ENCODE data around the gene SP2.
A peak's percentile ranks its signal among the peaks of the same experiment; 100 is the strongest.

The SP2 gene

DNA sequence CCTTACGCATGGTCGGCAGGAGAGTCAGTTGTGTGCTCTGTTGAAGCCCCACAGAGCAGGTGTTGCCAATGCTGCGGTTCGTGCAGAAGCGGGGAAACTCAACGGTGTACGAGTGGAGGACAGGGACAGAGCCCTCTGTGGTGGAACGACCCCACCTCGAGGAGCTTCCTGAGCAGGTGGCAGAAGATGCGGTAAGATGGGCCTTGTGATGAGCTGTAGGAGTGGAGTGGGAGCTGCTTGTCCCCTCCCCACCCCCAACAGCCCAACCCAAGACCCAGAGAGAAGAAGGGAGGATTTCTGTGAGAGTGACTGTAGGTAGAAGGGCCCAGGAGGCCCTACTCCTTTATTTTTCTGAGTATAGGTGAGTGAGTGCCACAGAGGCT, 79.8 kb downstream of the SP2 start:
- DNase-seq (ENCODE audit: low read depth), result no peak

DNA sequence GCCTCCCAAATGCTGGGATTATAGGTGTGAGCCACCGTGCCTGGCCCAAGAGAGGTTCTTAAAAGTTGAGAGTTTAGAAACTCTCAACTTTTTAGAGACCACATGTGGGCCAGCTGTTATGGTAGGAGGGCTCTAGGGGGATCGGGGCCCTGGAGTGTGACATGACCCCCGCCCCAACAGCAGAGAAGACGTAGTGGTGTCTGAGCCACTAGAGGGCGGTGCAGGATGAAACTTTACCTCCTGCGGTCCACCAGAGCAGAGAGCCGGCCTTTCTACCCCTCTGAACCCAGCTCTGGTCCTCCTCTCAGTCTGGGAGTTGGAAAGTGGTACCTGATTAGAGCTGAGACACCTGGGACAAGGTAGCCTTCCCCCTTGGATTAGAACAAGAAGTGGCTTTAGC, 82.3 kb downstream of the SP2 start:
- peak; percentile 20 for DNase-seq (ENCODE audit: low read depth)

Measured in activated T-cell treated with anti-CD3 and anti-CD28 coated beads for 24 hours (primary cell).